ENCODE measurements around the gene PHF21A. TPM values are rescaled to one million over a fixed set of nuclear protein-coding genes. Genes with fewer than 3 reads are reported as not detected.

The PHF21A gene
- total and polyA plus RNA-seq, 2 of the 13 experiments (the other 11 are each of a cell fraction or from before 2014, with no cell fraction given) = 4.1 to 34.6 TPM

DNA sequence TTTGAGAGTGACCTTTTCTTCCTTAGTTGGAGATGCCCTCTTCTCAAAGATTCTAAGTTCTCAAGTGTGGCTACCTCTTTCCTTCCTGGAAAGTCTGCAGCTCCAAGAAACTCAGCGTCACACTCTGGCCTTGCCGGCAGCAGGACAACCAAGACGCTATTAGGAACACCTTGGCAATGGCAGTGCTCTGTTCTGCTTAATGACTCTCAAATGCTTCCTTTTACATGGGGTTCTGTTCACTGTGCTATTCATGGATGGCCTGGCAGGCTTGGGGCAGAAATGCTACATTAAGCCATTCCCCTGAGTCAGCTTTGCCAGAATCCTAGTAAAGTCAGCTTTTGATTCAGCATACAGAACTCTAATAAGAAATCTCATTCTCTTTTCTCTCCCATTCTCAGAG is 172.9 kb downstream of the PHF21A start:
- Histone ChIP-seq H3K36me3 (replicated peaks in 1 of 2; ENCODE audit: control insufficient read depth in 1 of 2, insufficient read depth in 2 of 2, low read length in 2 of 2) (peaks cover 17 to 28% of the 10 kb centered on the region in 2 experiments; a peak in 4 of 5 replicates), H3K79me2 (ENCODE audit: insufficient read depth, low read length) (no peaks in the 10 kb centered on the region), H3K27ac (ENCODE audit: extremely low read length, insufficient read depth, low read length) (no peak overlapping the region), H3K9me3 (ENCODE audit: low read length) (no peaks in the 10 kb centered on the region), H4K20me1 (ENCODE audit: insufficient read depth, low read length) (no peaks in the 10 kb centered on the region), H3K4me1 (ENCODE audit: insufficient read depth, low read length) (no peaks in the 10 kb centered on the region), H2AFZ (ENCODE audit: low read length) (no peak overlapping the region), H3K27me3 (ENCODE audit: control insufficient read depth in 1 of 2, insufficient read depth in 2 of 2, low read length in 2 of 2) (no peaks in the 10 kb centered on the region), H3K4me2 (ENCODE audit: low read depth, low read length) (no peak overlapping the region), H3K4me3 (replicated peaks in 1 of 3; ENCODE audit: insufficient read depth in 1 of 3, low read depth in 2 of 3, low read length in 3 of 3) (no peak overlapping the region), H3K9ac (ENCODE audit: insufficient read depth, low read depth, low read length) (no peak overlapping the region)
- ChIA-PET POLR2A (no interaction called here), CTCF (ENCODE audit: low intra/inter-chr PET ratio, low total read pairs) (no interaction called here)
- in situ Hi-C loops (cut with HindIII; ENCODE audit: extremely low pct_ligation_motif_present, low pct_unique_long_range_greater_than_20kb) (no loop called here), intact Hi-C loops (cut with micrococcal nuclease; ENCODE audit: unreplicated experiment) (no loop called here)
- no peak for ATAC-seq
- no peak for FAIRE-seq
- TF ChIP-seq FOXO1 (CRISPR knock-in tag; IDR thresholded peaks at IDR 0.05) = no peak
- TF ChIP-seq KLF12 (CRISPR knock-in tag; IDR thresholded peaks at IDR 0.05; ENCODE audit: borderline replicate concordance) = no peak
- no TSS peak for BruUV-seq (replicated peaks)
- WGBS (ENCODE audit: low lambda C conversion rate) = 100% methylated on average over 3 of the region's 3 CpGs
- DNase-seq (ENCODE audit: low spot score) = no peak

DNA sequence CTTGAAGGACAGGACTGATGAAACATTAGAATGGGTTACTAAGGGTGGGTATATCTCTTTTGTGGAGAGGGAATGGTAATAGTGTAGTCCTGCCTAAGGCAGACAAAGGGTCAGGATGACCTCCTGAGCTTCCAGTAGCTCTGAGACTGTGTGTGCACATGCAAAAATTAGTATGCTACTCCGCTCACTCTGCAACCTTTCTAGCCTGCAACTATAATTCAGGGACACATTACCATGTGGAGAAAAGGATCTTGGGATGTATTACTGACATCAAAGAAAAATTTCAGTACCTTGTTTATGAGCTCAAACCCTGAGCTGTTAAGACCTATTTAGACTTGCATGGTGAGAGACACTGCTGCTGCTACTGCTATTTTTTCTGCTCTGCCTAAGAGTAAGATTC is 173.4 kb downstream of the PHF21A start:
- POLR2A ChIA-PET = no interaction called here
- in situ Hi-C loops (cut with HindIII; ENCODE audit: extremely low pct_ligation_motif_present, low pct_unique_long_range_greater_than_20kb) = no loop called here

More for the DNA sequence above, 173.4 kb downstream of the PHF21A start:
- no peaks in the 10 kb centered on the region for H3K27me3 ChIP-seq (ENCODE audit: control insufficient read depth in 1 of 2, insufficient read depth in 2 of 2, low read length in 2 of 2)
- H3K9me3 ChIP-seq (ENCODE audit: low read length) = no peaks in the 10 kb centered on the region
- ATAC-seq = no peak
- no peaks in the 10 kb centered on the region for H3K4me1 ChIP-seq (ENCODE audit: insufficient read depth, low read length)
- intact Hi-C loops (cut with micrococcal nuclease; ENCODE audit: unreplicated experiment) = no loop called here
- CTCF ChIA-PET (ENCODE audit: low intra/inter-chr PET ratio, low total read pairs) = no interaction called here
- H3K9ac ChIP-seq (ENCODE audit: insufficient read depth, low read depth, low read length) = no peak overlapping the region
- TF ChIP-seq FOXA1 (IDR thresholded peaks at IDR 0.05) (no peak), FOXA1 (CRISPR knock-in tag; IDR thresholded peaks at IDR 0.05) (no peak), HOXA5 (CRISPR knock-in tag; IDR thresholded peaks at IDR 0.05) (no peak), PAF1 (CRISPR knock-in tag; IDR thresholded peaks at IDR 0.05) (no peak), IRX3 (CRISPR knock-in tag; IDR thresholded peaks at IDR 0.05; ENCODE audit: borderline replicate concordance, low read depth) (no peak), BHLHE40 (IDR thresholded peaks at IDR 0.05; ENCODE audit: low read length) (no peak)
- TF ChIP-seq, protein P1, sequence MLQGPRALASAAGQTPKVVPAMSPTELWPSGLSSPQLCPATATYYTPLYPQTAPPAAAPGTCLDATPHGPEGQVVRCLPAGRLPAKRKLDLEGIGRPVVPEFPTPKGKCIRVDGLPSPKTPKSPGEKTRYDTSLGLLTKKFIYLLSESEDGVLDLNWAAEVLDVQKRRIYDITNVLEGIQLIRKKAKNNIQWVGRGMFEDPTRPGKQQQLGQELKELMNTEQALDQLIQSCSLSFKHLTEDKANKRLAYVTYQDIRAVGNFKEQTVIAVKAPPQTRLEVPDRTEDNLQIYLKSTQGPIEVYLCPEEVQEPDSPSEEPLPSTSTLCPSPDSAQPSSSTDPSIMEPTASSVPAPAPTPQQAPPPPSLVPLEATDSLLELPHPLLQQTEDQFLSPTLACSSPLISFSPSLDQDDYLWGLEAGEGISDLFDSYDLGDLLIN (CRISPR knock-in tag; IDR thresholded peaks at IDR 0.05; ENCODE audit: borderline replicate concordance) = no peak
- TF ChIP-seq, protein P2, sequence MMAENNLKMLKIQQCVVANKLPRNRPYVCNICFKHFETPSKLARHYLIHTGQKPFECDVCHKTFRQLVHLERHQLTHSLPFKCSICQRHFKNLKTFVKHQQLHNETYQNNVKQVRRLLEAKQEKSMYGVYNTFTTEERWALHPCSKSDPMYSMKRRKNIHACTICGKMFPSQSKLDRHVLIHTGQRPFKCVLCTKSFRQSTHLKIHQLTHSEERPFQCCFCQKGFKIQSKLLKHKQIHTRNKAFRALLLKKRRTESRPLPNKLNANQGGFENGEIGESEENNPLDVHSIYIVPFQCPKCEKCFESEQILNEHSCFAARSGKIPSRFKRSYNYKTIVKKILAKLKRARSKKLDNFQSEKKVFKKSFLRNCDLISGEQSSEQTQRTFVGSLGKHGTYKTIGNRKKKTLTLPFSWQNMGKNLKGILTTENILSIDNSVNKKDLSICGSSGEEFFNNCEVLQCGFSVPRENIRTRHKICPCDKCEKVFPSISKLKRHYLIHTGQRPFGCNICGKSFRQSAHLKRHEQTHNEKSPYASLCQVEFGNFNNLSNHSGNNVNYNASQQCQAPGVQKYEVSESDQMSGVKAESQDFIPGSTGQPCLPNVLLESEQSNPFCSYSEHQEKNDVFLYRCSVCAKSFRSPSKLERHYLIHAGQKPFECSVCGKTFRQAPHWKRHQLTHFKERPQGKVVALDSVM (CRISPR knock-in tag; IDR thresholded peaks at IDR 0.05) = no peak
- H3K4me2 ChIP-seq (ENCODE audit: low read depth, low read length) = no peak overlapping the region
- 100% methylated on average over 1 of the region's 1 CpG for WGBS (ENCODE audit: low lambda C conversion rate)
- no peaks in the 10 kb centered on the region for H4K20me1 ChIP-seq (ENCODE audit: insufficient read depth, low read length)
- DNase-seq (ENCODE audit: low spot score) = no peak
- no peak overlapping the region for H3K4me3 ChIP-seq (replicated peaks in 1 of 3; ENCODE audit: insufficient read depth in 1 of 3, low read depth in 2 of 3, low read length in 3 of 3)
- H3K79me2 ChIP-seq (ENCODE audit: insufficient read depth, low read length) = no peaks in the 10 kb centered on the region
- no peak overlapping the region for H2AFZ ChIP-seq (ENCODE audit: low read length)
- H3K36me3 ChIP-seq (replicated peaks in 1 of 2; ENCODE audit: control insufficient read depth in 1 of 2, insufficient read depth in 2 of 2, low read length in 2 of 2) = peaks cover 15 to 28% of the 10 kb centered on the region in 2 experiments; a peak in 4 of 5 replicates
- no peak for FAIRE-seq
- H3K27ac ChIP-seq (ENCODE audit: extremely low read length, insufficient read depth, low read length) = no peak overlapping the region
- BruUV-seq (replicated peaks) = no TSS peak
